ENCODE measurements around the gene PAX5.

GRCh38 chr9:36900136-36900855, 133.8 kb downstream of the PAX5 start:
- TF ChIP-seq ZNF23 (tag by site-specific recombination; IDR thresholded peaks at IDR 0.05; ENCODE audit: borderline replicate concordance) (no peak), ZNF449 (tag by site-specific recombination; IDR thresholded peaks at IDR 0.05) (no peak), CTCF (tag by site-specific recombination; IDR thresholded peaks at IDR 0.05) (no peak), ZNF549 (tag by site-specific recombination; IDR thresholded peaks at IDR 0.05) (no peak)

All from HEK293 (cell line).